Vagina (tissue), 2 donors: ENCODE results near the gene GALNTL6. TPM values are rescaled to one million over a fixed set of nuclear protein-coding genes. Genes with fewer than 3 reads are reported as not detected.

Experiments used
- DNase-seq, 2 donors: peaks; one replicate each; pipeline ENCODE4 v3.0.0-alpha.2; 2017; ENCODE audit errors: extremely low spot score in 2 of 2
- H3K27ac ChIP-seq: fragments of 200-600 bp; sonication (generic); one replicate; pipeline ENCODE4 v1.5.1; 2019
- H3K27me3 ChIP-seq: fragments of 200-600 bp; sonication (generic); one replicate; pipeline ENCODE4 v1.5.1; 2019
- H3K36me3 ChIP-seq, 2 donors: fragments of 200-600 bp; sonication (generic); one replicate each; pipeline ENCODE4 v1.5.1; 2017 to 2019
- H3K4me1 ChIP-seq: fragments of 200-600 bp; sonication (generic); one replicate; pipeline ENCODE4 v1.5.1; 2019
- H3K4me3 ChIP-seq, 2 donors: fragments of 200-600 bp; sonication (generic); 1 replicate in 1 of 2; 2 replicates in 1 of 2; pipeline ENCODE4 v1.5.1; 2016 to 2019
- H3K9me3 ChIP-seq: fragments of 200-600 bp; sonication (generic); one replicate; pipeline ENCODE4 v1.5.1; 2019
- CTCF ChIP-seq, 3 experiments: fragments of 450-650 bp in 2 of 3; fragments of 200-600 bp in 1 of 3; sonication (generic) in 1 of 3; IDR thresholded peaks; one replicate each; pipeline ENCODE4 v1.5.1; 2017 to 2019; ENCODE audit warnings: antibody characterized with exemption in 3 of 3, mild to moderate bottlenecking in 2 of 3, moderate library complexity in 2 of 3
- POLR2A ChIP-seq, 2 donors: fragments of 450-650 bp; IDR thresholded peaks; one replicate each; pipeline ENCODE4 v1.6.1; 2017; ENCODE audit warnings: antibody characterized with exemption in 2 of 2, mild to moderate bottlenecking in 2 of 2, moderate library complexity in 2 of 2
- POLR2AphosphoS5 ChIP-seq, 2 donors: sonication (generic); formaldehyde crosslinking; IDR thresholded peaks; one replicate each; pipeline ENCODE4 v1.9.0; 2017; ENCODE audit warnings: antibody characterized with exemption in 2 of 2, mild to moderate bottlenecking in 2 of 2, low read depth in 1 of 2; ENCODE audit not compliant: insufficient read depth in 1 of 2
- intact Hi-C: fragments of 100-400 bp; cut with DNase I; formaldehyde crosslinking; loops from one replicate; pipeline ENCODE4 v1.15.1; 2023
- total RNA-seq: library from RNA; depleted of rRNA; stranded (reverse); fragments of >200 nt; gene quantifications from one replicate; pipeline ENCODE4 v1.2.3, GENCODE V29; 2016

The GALNTL6 gene
- total RNA-seq, 1 donor from 2014 or later = 0.74 TPM

DNA sequence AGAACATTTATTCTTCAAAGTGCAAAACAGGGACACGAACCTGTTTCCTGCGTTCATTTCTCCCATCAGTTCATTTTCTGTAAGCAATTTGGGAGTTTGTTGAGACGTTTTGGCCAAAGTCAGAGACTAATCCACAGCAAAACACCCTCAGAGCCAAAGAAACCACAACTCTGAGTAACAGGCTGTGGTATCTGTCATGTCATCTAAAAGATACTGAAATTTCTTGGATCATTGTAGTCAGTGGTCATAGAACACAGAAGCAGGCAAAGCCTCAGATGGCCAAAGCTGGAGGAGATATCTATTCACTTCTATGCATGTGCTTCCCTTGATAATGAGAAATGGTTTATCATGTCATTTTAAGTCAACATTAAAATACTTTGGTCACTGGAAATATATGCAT is 869.8 kb downstream of the GALNTL6 start:
- DNase-seq = no peak
- TF ChIP-seq POLR2A (IDR thresholded peaks at IDR 0.05) (no peak), CTCF (IDR thresholded peaks at IDR 0.05) (no peak), POLR2AphosphoS5 (IDR thresholded peaks at IDR 0.05; ENCODE audit: insufficient read depth in 1 of 2, low read depth in 1 of 2) (no peak)
- Histone ChIP-seq H3K27me3 (no peaks in the 10 kb centered on the region), H3K36me3 (no peaks in the 10 kb centered on the region), H3K27ac (no peak overlapping the region), H3K9me3 (no peaks in the 10 kb centered on the region), H3K4me1 (no peaks in the 10 kb centered on the region), H3K4me3 (no peak overlapping the region)
- intact Hi-C loops = no loop called here

- TF ChIP-seq CTCF (IDR thresholded peaks at IDR 0.05) = no peak
- TF ChIP-seq POLR2AphosphoS5 (IDR thresholded peaks at IDR 0.05; ENCODE audit: insufficient read depth in 1 of 2, low read depth in 1 of 2) = no peak
- TF ChIP-seq POLR2A (IDR thresholded peaks at IDR 0.05) = no peak
- Histone ChIP-seq H3K9me3 (no peaks in the 10 kb centered on the region), H3K4me3 (no peak overlapping the region), H3K4me1 (no peaks in the 10 kb centered on the region), H3K27ac (no peak overlapping the region), H3K36me3 (no peaks in the 10 kb centered on the region), H3K27me3 (no peaks in the 10 kb centered on the region)
- intact Hi-C loops = no loop called here
- DNase-seq = no peak
Observed at GRCh38 chr4:172686021-172686420, 872.8 kb downstream of the GALNTL6 start.

DNA sequence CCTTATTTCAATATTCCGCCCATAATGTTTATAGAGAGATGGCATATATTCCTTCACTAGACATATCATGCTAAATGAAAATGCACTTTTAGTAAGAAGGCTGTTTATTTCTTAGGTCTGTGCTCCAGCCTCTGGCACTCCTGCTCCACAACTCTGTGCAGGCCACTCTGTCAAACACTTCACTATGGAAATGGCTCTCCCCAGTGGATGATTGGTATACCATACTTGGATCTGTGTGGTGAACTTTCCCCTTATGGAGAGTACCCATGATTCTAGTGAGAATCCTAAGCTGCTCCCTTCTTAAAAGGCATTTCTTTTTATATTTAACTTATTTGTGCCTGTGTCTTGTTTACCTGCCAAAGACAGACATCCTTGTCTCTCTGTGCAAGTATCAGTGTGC is 875.3 kb downstream of the GALNTL6 start:
- no peaks in the 10 kb centered on the region for H3K4me1 ChIP-seq
- no peak for DNase-seq

GRCh38 chr4:172691552-172691951 is 878.3 kb downstream of the GALNTL6 start:
- Histone ChIP-seq H3K36me3 (no peaks in the 10 kb centered on the region), H3K27ac (no peak overlapping the region), H3K9me3 (peaks cover 3% of the 10 kb centered on the region), H3K4me1 (no peaks in the 10 kb centered on the region), H3K27me3 (no peaks in the 10 kb centered on the region), H3K4me3 (no peak overlapping the region)
- TF ChIP-seq CTCF (IDR thresholded peaks at IDR 0.05) (no peak), POLR2AphosphoS5 (IDR thresholded peaks at IDR 0.05; ENCODE audit: insufficient read depth in 1 of 2, low read depth in 1 of 2) (no peak), POLR2A (IDR thresholded peaks at IDR 0.05) (no peak)
- intact Hi-C loops = no loop called here
- DNase-seq = no peak

More for the DNA sequence above, 875.3 kb downstream of the GALNTL6 start:
- intact Hi-C loops = no loop called here
- no peak overlapping the region for H3K27ac ChIP-seq
- no peak for TF ChIP-seq POLR2AphosphoS5 (IDR thresholded peaks at IDR 0.05; ENCODE audit: insufficient read depth in 1 of 2, low read depth in 1 of 2)
- no peak for TF ChIP-seq CTCF (IDR thresholded peaks at IDR 0.05)
- no peak for TF ChIP-seq POLR2A (IDR thresholded peaks at IDR 0.05)
- peaks cover 3% of the 10 kb centered on the region for H3K9me3 ChIP-seq
- H3K36me3 ChIP-seq = no peaks in the 10 kb centered on the region
- H3K27me3 ChIP-seq = no peaks in the 10 kb centered on the region
- H3K4me3 ChIP-seq = no peak overlapping the region

GRCh38 chr4:172692701-172693100 is 879.5 kb downstream of the GALNTL6 start:
- no peak for DNase-seq
- no peaks in the 10 kb centered on the region for H3K4me1 ChIP-seq
- intact Hi-C loops = no loop called here
- H3K27me3 ChIP-seq = no peaks in the 10 kb centered on the region
- TF ChIP-seq CTCF (IDR thresholded peaks at IDR 0.05) = no peak
- no peak for TF ChIP-seq POLR2A (IDR thresholded peaks at IDR 0.05)
- H3K36me3 ChIP-seq = no peaks in the 10 kb centered on the region
- H3K4me3 ChIP-seq = no peak overlapping the region
- H3K27ac ChIP-seq = no peak overlapping the region
- peaks cover 3% of the 10 kb centered on the region for H3K9me3 ChIP-seq
